Hepatic stellate cell (primary cell): ENCODE results near the gene PDCD1.
"Not testable (repeated sequence)": the region's sequence is repeated elsewhere in the genome, so short reads cannot be mapped to it uniquely, and the experiment has no call there.

Experiments
- DNase-seq: peaks from one replicate; pipeline ENCODE4 v3.0.0; 2011; ENCODE audit warnings: low spot score

PDCD1 gene

DNA sequence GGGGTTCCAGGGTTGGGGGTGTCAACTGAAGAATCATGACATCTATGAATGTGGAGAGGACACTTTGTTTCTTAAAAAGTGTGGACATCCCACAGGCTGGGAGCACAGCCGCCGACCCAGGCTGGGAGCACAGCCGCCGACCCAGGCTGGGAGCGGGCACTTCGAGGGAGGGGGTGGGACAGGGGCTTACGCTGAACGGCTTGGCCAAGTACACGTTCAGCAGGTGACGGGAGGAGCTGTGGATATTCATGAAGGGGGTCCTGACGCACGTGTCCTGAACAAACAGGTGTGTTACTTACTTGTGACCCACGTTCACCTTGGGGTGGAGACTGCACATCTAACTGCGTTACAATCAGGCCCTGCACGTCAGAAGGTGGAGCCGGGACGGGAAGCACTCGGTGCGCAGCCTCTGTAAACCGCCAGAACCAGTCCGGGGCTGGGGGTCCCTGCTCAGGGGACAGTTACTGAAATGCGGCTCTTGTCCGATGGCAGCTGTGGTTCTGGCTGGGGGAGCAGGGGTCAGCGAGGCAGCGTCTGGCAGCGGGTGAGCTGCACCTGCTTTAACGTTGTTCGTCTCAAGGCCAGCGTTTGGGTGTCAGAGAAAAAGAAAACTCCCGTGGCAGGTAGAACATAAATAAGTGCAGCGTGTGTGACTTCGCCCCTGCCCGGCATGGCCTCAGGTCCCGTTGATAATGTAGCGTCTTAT is 58.3 kb downstream of the PDCD1 start:
- DNase-seq, result not testable (repeated sequence)
